ENCODE measurements around the gene TRPM4.

DNA sequence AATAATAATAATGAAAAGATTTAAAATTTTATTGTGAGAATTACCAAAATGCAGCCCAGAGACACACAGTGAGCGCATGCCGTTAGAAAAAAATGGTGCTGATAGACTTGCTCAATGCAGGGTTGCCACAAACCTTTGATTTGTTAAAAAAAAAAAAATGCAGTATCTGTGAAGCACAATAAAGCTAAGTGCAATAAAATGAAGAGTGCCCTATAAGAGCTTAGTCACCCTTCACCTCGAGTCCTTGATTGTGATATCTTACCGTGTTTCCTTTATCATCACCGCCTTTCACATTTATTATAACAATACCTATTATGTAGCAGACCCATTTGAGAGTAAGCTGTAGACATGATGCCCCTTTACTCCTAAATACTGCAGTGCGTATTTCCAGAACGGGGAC is 84.2 kb downstream of the TRPM4 start:
- TF ChIP-seq KDM5A (IDR thresholded peaks at IDR 0.05; ENCODE audit: low read length) (no peak), POLR2AphosphoS5 (IDR thresholded peaks at IDR 0.05; ENCODE audit: low read depth, low read length) (no peak), ATF2 (IDR thresholded peaks at IDR 0.05; ENCODE audit: low read length) (no peak), CBX8 (IDR thresholded peaks at IDR 0.05; ENCODE audit: borderline replicate concordance, low read depth, low read length) (no peak), POLR2A (IDR thresholded peaks at IDR 0.05; ENCODE audit: control extremely low read depth in 1 of 2, low read depth in 2 of 2, low read length in 2 of 2) (no peak), TCF12 (IDR thresholded peaks at IDR 0.05; ENCODE audit: low read depth, low read length) (no peak), EZH2 (IDR thresholded peaks at IDR 0.05; ENCODE audit: low read depth, low read length, severe bottlenecking) (no peak)
- TF ChIP-seq, protein P1, sequence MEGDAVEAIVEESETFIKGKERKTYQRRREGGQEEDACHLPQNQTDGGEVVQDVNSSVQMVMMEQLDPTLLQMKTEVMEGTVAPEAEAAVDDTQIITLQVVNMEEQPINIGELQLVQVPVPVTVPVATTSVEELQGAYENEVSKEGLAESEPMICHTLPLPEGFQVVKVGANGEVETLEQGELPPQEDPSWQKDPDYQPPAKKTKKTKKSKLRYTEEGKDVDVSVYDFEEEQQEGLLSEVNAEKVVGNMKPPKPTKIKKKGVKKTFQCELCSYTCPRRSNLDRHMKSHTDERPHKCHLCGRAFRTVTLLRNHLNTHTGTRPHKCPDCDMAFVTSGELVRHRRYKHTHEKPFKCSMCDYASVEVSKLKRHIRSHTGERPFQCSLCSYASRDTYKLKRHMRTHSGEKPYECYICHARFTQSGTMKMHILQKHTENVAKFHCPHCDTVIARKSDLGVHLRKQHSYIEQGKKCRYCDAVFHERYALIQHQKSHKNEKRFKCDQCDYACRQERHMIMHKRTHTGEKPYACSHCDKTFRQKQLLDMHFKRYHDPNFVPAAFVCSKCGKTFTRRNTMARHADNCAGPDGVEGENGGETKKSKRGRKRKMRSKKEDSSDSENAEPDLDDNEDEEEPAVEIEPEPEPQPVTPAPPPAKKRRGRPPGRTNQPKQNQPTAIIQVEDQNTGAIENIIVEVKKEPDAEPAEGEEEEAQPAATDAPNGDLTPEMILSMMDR (IDR thresholded peaks at IDR 0.05; ENCODE audit: control extremely low read depth in 1 of 3, insufficient read depth in 1 of 3, low read depth in 1 of 3, low read length in 3 of 3) = no peak
